ENCODE results near the gene PLEKHA6. TPM values are rescaled to one million over a fixed set of nuclear protein-coding genes. Genes with fewer than 3 reads are reported as not detected.

Gene PLEKHA6
- total and polyA plus RNA-seq, 7 experiments from 2014 or later = 0.05 to 1.9 (median 0.46) TPM; not detected in 1

DNA sequence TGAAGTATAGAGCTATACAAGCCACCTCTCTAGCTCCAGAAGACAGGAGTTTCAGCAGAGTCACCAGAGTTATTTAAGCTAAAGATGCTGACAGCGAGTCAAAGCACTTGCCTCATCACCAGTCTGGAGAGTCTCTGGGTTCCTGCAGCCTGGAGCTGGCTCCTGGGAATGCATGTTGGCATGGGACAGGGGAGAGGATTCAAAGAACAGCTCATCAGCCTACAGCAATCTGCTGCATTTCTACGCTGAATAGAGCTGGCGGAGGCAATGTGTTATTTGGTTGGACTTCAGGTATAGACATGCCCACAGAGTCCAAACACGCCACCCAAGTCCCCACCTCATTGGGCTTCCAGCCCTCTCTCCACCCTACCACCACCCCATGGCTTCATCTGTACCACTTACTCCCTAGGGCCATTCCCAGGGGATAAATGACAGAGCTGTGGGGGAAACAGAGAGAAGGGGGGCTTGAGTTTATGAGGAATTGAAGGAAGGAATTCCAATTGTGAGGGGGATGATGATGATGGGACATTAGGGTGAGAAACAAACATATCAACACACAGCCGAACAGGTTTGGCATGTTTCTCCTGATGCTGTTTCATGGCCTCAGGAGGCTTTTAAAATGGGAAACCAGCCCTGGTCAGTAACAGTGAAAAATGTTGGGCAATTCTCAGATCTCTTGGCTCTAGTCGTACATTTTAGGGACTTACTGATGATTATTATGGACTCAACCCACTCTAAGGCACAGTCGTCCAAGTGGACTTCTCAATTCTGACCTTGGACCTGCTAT is 58.4 kb downstream of the PLEKHA6 start:
- Histone ChIP-seq H3K4me3 (ENCODE audit: low read length) (no peak overlapping the region), H3K9me3 (ENCODE audit: control insufficient read depth in 2 of 3, low read length in 3 of 3) (no peaks in the 10 kb centered on the region), H3K27ac (ENCODE audit: low read depth, low read length) (no peak overlapping the region), H3K27me3 (ENCODE audit: control insufficient read depth in 2 of 2, insufficient read depth in 2 of 2, low read length in 2 of 2) (no peaks in the 10 kb centered on the region), H3K36me3 (ENCODE audit: control insufficient read depth in 2 of 3, insufficient read depth in 3 of 3, low read length in 3 of 3) (no peaks in the 10 kb centered on the region), H3K4me1 (ENCODE audit: control insufficient read depth in 2 of 2, insufficient read depth in 2 of 2, low read length in 2 of 2) (no peaks in the 10 kb centered on the region)
- H3K27me3 Mint-ChIP-seq = peaks cover 0 to 34% (median 7%) of the 10 kb centered on the region in 5 donors
- intact Hi-C loops (cut with micrococcal nuclease) = no loop called here
- H3K27ac Mint-ChIP-seq = no peak overlapping the region
- H3K4me3 Mint-ChIP-seq = no peak overlapping the region
- ChIA-PET POLR2A (interaction anchor here (1.6 kb wide), 1 partner anchor 13 kb away, joined by 3 read pairs; no protein-coding TSS in a partner anchor), CTCF (interaction anchor here (1.0 kb wide), 1 partner anchor 15 kb away, joined by 3 read pairs; no protein-coding TSS in a partner anchor)
- H3K36me3 Mint-ChIP-seq = no peaks in the 10 kb centered on the region
- H3K4me1 Mint-ChIP-seq = peaks cover 0 to 8% (median 6%) of the 10 kb centered on the region in 7 donors
- DNase-seq (no peak), ATAC-seq (no peak)
- H3K9me3 Mint-ChIP-seq = no peaks in the 10 kb centered on the region

DNA sequence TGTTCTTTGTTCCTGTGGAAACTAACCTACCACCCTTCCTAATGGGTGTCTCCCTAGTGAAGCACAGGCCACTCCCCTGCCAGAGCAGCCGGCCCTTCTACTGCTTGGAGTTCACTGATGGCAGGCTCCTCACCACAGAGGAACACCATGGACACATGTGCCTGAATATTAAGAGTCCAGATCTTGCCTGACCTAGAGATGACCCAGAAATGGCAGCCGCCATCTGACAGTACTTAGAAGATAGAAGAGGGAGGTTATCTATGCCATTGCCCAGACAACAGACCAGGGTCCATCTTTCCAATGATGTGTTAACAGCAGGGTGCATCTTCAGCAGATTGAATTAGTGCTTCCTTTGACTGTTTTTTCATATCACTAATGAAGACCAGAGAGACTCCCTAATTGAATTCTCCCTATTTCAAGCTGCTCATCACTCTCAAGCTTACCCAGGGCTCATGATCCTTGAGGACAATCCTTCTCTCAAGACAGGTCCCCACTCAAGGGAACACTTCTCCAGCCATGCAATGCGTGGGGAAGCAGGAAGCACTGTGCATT is 59.8 kb downstream of the PLEKHA6 start:
- H3K4me3 ChIP-seq (ENCODE audit: low read length) = no peak overlapping the region
- CTCF ChIA-PET = no interaction called here
- Mint-ChIP-seq H3K27me3 (peaks cover 0 to 27% (median 4%) of the 10 kb centered on the region in 5 donors), H3K36me3 (no peaks in the 10 kb centered on the region), H3K27ac (no peak overlapping the region), H3K9me3 (no peaks in the 10 kb centered on the region), H3K4me3 (no peak overlapping the region), H3K4me1 (peaks cover 0 to 17% (median 9%) of the 10 kb centered on the region in 7 donors)
- DNase-seq = no peak
- H3K27ac ChIP-seq (ENCODE audit: low read depth, low read length) = no peak overlapping the region
- no peaks in the 10 kb centered on the region for H3K9me3 ChIP-seq (ENCODE audit: control insufficient read depth in 2 of 3, low read length in 3 of 3)
- POLR2A ChIA-PET = interaction anchor here (1.6 kb wide), 1 partner anchor 14 kb away, joined by 3 read pairs; no protein-coding TSS in a partner anchor
- ATAC-seq = no peak
- no peaks in the 10 kb centered on the region for H3K27me3 ChIP-seq (ENCODE audit: control insufficient read depth in 2 of 2, insufficient read depth in 2 of 2, low read length in 2 of 2)
- intact Hi-C loops (cut with micrococcal nuclease) = no loop called here
- no peaks in the 10 kb centered on the region for H3K4me1 ChIP-seq (ENCODE audit: control insufficient read depth in 2 of 2, insufficient read depth in 2 of 2, low read length in 2 of 2)
- no peaks in the 10 kb centered on the region for H3K36me3 ChIP-seq (ENCODE audit: control insufficient read depth in 2 of 3, insufficient read depth in 3 of 3, low read length in 3 of 3)

DNA sequence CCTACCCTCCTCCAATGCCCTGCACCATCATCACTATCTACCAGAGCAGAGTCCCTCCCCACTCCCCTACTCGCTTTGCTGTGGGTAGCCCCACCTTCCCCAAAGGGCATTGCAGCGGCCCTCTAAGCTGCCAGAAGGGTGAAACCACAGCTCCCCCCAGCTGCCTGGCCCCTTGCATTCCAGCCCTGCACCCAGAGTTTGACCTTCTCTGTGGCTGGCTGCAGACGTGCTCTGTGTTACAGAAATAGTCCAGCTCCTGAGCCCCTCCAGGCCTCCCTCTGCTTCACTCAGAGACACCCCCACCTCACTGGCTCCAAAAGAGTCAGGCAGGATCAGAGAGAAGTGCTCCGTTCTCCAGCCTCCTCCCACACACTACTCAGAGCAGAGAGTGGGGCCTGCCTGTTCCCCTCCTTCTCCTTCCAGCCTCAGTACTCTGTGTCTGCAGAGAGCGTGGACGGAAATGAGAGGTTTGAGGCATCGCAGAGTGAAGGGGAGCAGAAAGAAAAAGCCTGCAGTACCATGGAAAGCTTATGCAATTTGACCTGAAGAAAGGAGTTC is 63.2 kb downstream of the PLEKHA6 start:
- Mint-ChIP-seq H3K9me3 (no peaks in the 10 kb centered on the region), H3K27ac (peak overlapping the region in 2 of 9 donors; percentile 54 to 76), H3K4me3 (peak overlapping the region in 5 of 10 donors; percentile 24 to 63 (median 54)), H3K27me3 (peaks cover 0 to 30% (median 7%) of the 10 kb centered on the region in 5 donors), H3K4me1 (peaks cover 0 to 17% (median 9%) of the 10 kb centered on the region in 7 donors), H3K36me3 (no peaks in the 10 kb centered on the region)
- Histone ChIP-seq H3K9me3 (ENCODE audit: control insufficient read depth in 2 of 3, low read length in 3 of 3) (no peaks in the 10 kb centered on the region), H3K27ac (ENCODE audit: low read depth, low read length) (no peak overlapping the region), H3K36me3 (ENCODE audit: control insufficient read depth in 2 of 3, insufficient read depth in 3 of 3, low read length in 3 of 3) (no peaks in the 10 kb centered on the region), H3K4me1 (ENCODE audit: control insufficient read depth in 2 of 2, insufficient read depth in 2 of 2, low read length in 2 of 2) (no peaks in the 10 kb centered on the region), H3K4me3 (ENCODE audit: low read length) (no peak overlapping the region), H3K27me3 (ENCODE audit: control insufficient read depth in 2 of 2, insufficient read depth in 2 of 2, low read length in 2 of 2) (no peaks in the 10 kb centered on the region)
- intact Hi-C loops (cut with micrococcal nuclease) = no loop called here
- peak; percentile 22 for ATAC-seq
- ChIA-PET CTCF (no interaction called here), POLR2A (no interaction called here)
- DNase-seq = no peak

DNA sequence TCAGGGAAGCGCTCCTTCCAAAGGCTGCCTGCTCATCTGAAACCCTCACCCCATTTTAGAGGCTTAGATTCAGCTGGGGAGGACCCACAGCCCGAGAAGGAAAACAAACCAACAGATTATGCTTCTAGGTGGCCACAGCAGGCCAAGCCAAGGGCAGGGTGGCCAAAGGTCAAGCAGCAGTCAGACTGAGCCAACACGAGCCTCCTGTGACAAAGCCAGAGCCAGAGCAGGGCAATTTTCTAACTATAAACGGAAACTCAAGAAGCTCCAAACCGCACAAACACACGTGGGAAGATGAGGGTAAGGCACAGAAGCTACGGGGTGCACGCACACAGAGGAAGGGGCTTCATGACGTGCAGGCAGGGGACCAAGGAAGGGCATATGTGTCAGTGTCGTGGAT is 64.1 kb downstream of the PLEKHA6 start:
- no peaks in the 10 kb centered on the region for H3K9me3 ChIP-seq (ENCODE audit: control insufficient read depth in 2 of 3, low read length in 3 of 3)
- H3K4me1 Mint-ChIP-seq = peaks cover 0 to 17% (median 9%) of the 10 kb centered on the region in 7 donors
- H3K4me3 Mint-ChIP-seq = peak overlapping the region in 7 of 10 donors; percentile 16 to 63 (median 51)
- peaks cover 0 to 32% (median 7%) of the 10 kb centered on the region in 5 donors for H3K27me3 Mint-ChIP-seq
- ChIA-PET POLR2A (interaction anchor here (0.5 kb wide), 1 partner anchor 11 kb away, joined by 4 read pairs; no protein-coding TSS in a partner anchor), CTCF (no interaction called here)
- peak overlapping the region in 3 of 9 donors; percentile 66 to 90 (median 79) for H3K27ac Mint-ChIP-seq
- ATAC-seq = no peak
- H3K4me3 ChIP-seq (ENCODE audit: low read length) = no peak overlapping the region
- no peak for DNase-seq
- H3K4me1 ChIP-seq (ENCODE audit: control insufficient read depth in 2 of 2, insufficient read depth in 2 of 2, low read length in 2 of 2) = no peaks in the 10 kb centered on the region
- no peaks in the 10 kb centered on the region for H3K27me3 ChIP-seq (ENCODE audit: control insufficient read depth in 2 of 2, insufficient read depth in 2 of 2, low read length in 2 of 2)
- no peaks in the 10 kb centered on the region for H3K36me3 Mint-ChIP-seq
- intact Hi-C loops (cut with micrococcal nuclease) = no loop called here
- H3K27ac ChIP-seq (ENCODE audit: low read depth, low read length) = no peak overlapping the region
- no peaks in the 10 kb centered on the region for H3K9me3 Mint-ChIP-seq
- no peaks in the 10 kb centered on the region for H3K36me3 ChIP-seq (ENCODE audit: control insufficient read depth in 2 of 3, insufficient read depth in 3 of 3, low read length in 3 of 3)

DNA sequence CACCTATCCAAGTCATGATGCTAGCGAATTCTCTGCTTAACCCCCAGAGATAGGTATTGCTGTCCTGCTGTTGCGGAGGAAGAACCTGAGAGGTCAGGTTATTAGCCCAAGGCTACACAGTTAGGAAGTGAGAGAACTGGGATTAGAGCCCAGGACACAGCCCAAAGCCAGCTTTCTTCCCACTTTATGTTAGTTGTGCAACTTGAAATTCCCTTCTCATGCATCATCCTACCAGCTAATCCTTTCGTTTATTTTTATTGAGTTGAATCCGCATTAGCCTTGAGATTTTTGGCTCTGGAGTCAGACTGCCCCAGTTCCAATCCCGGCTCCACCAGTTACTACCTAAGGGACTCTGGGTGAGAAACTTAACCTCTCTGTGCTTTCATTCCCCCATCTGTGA is 65.4 kb downstream of the PLEKHA6 start:
- Mint-ChIP-seq H3K27me3 (peaks cover 0 to 37% (median 7%) of the 10 kb centered on the region in 5 donors), H3K9me3 (no peaks in the 10 kb centered on the region), H3K4me1 (peaks cover 0 to 17% (median 9%) of the 10 kb centered on the region in 7 donors), H3K36me3 (no peaks in the 10 kb centered on the region), H3K27ac (no peak overlapping the region), H3K4me3 (no peak overlapping the region)
- Histone ChIP-seq H3K4me3 (ENCODE audit: low read length) (no peak overlapping the region), H3K4me1 (ENCODE audit: control insufficient read depth in 2 of 2, insufficient read depth in 2 of 2, low read length in 2 of 2) (no peaks in the 10 kb centered on the region), H3K9me3 (ENCODE audit: control insufficient read depth in 2 of 3, low read length in 3 of 3) (no peaks in the 10 kb centered on the region), H3K27ac (ENCODE audit: low read depth, low read length) (no peak overlapping the region), H3K27me3 (ENCODE audit: control insufficient read depth in 2 of 2, insufficient read depth in 2 of 2, low read length in 2 of 2) (no peaks in the 10 kb centered on the region), H3K36me3 (ENCODE audit: control insufficient read depth in 2 of 3, insufficient read depth in 3 of 3, low read length in 3 of 3) (no peaks in the 10 kb centered on the region)
- intact Hi-C loops (cut with micrococcal nuclease) = no loop called here
- ChIA-PET POLR2A (no interaction called here), CTCF (no interaction called here)
- ATAC-seq (no peak), DNase-seq (no peak)

DNA sequence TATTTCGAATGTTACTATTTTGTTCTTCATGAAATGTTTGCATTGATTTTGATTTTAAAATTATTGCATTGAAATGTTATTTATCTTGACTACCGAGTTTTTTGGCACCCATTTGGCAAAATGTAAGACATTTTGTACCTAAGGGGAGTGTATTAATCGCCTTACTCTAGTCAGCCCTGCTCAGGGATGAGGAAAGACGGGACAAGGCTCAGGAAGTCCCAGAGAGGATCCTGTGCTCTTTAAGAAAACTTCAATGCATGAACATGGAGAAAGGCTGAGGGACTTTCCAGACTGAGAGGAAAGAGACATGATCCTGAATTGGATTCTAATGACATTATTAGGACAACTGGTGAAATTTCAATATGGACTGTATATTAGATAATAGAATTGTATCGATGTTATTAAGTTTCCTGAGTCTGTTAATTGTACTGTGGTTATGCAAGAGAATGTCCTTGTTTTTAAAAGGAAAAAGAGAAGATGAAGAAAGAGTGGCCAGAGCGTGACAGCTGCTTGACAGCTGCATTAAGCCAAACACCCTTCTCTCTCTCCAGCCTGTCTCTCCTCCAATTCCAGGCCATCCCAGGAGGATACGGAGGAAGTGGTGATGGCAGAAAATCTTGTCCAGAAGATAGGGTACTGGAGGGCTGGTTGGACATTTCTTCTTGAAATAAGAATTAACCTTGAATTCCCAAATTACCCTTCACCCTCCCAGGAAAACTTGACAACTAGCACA is 66.0 kb downstream of the PLEKHA6 start:
- ChIA-PET POLR2A (no interaction called here), CTCF (no interaction called here)
- H3K9me3 Mint-ChIP-seq = no peaks in the 10 kb centered on the region
- intact Hi-C loops (cut with micrococcal nuclease) = no loop called here
- ATAC-seq (no peak), DNase-seq (no peak)
- peaks cover 0 to 37% (median 7%) of the 10 kb centered on the region in 5 donors for H3K27me3 Mint-ChIP-seq
- H3K36me3 ChIP-seq (ENCODE audit: control insufficient read depth in 2 of 3, insufficient read depth in 3 of 3, low read length in 3 of 3) = no peaks in the 10 kb centered on the region
- H3K9me3 ChIP-seq (ENCODE audit: control insufficient read depth in 2 of 3, low read length in 3 of 3) = no peaks in the 10 kb centered on the region
- peaks cover 0 to 17% (median 9%) of the 10 kb centered on the region in 7 donors for H3K4me1 Mint-ChIP-seq
- no peak overlapping the region for H3K4me3 ChIP-seq (ENCODE audit: low read length)
- H3K36me3 Mint-ChIP-seq = no peaks in the 10 kb centered on the region
- no peaks in the 10 kb centered on the region for H3K27me3 ChIP-seq (ENCODE audit: control insufficient read depth in 2 of 2, insufficient read depth in 2 of 2, low read length in 2 of 2)
- H3K27ac ChIP-seq (ENCODE audit: low read depth, low read length) = no peak overlapping the region
- no peaks in the 10 kb centered on the region for H3K4me1 ChIP-seq (ENCODE audit: control insufficient read depth in 2 of 2, insufficient read depth in 2 of 2, low read length in 2 of 2)
- no peak overlapping the region for H3K4me3 Mint-ChIP-seq
- no peak overlapping the region for H3K27ac Mint-ChIP-seq
